Upper lobe of right lung (tissue), 1 donor: ENCODE data around the gene SAP30BP. TPM values are rescaled to one million over a fixed set of nuclear protein-coding genes. Genes with fewer than 3 reads are reported as not detected.

Experiments used
- ATAC-seq: fragments of 200-7000 bp; cut with Tn5 transposase; one replicate; pipeline ENCODE4 v1.9.1; 2020; ENCODE audit warnings: mild to moderate bottlenecking, moderate library complexity
- DNase-seq: peaks from one replicate; pipeline ENCODE4 v3.0.0-alpha.2; 2020
- H3K27ac ChIP-seq: fragments of 200-600 bp; one replicate; pipeline ENCODE4 v1.8.0; 2022
- H3K27me3 ChIP-seq: fragments of 200-600 bp; one replicate; pipeline ENCODE4 v1.8.0; 2022; ENCODE audit warnings: mild to moderate bottlenecking
- H3K36me3 ChIP-seq: fragments of 200-600 bp; one replicate; pipeline ENCODE4 v1.8.0; 2022
- H3K4me1 ChIP-seq: fragments of 200-600 bp; one replicate; pipeline ENCODE4 v1.8.0; 2022
- H3K4me3 ChIP-seq: fragments of 200-600 bp; one replicate; pipeline ENCODE4 v1.8.0; 2022; ENCODE audit warnings: mild to moderate bottlenecking
- H3K9me3 ChIP-seq: fragments of 200-600 bp; one replicate; pipeline ENCODE4 v1.8.0; 2022
- CTCF ChIP-seq: fragments of 200-600 bp; IDR thresholded peaks from one replicate; pipeline ENCODE4 v1.8.0; 2022; ENCODE audit warnings: antibody characterized with exemption
- intact Hi-C: fragments of 100-400 bp; cut with DNase I; formaldehyde crosslinking; loops from one replicate; pipeline ENCODE4 v1.11.0; 2022
- total RNA-seq: library from RNA; stranded (reverse); fragmentation: NEBNext Ultra II Directional; extraction: Animal tissue kit (Norgen Biotek cat#: 25700); gene quantifications from one replicate; pipeline ENCODE4 v1.2.1, GENCODE V29; 2021
- donor health status: DM: no; HTN: yes; CAD: no; lungs with severe emphysema.

SAP30BP gene
- total RNA-seq, 1 donor from 2014 or later = 71.4 TPM

- Histone ChIP-seq H3K27ac (no peak overlapping the region), H3K9me3 (no peaks in the 10 kb centered on the region), H3K36me3 (peaks cover 38% of the 10 kb centered on the region), H3K4me3 (no peak overlapping the region), H3K27me3 (no peaks in the 10 kb centered on the region), H3K4me1 (peaks cover 21% of the 10 kb centered on the region)
- TF ChIP-seq CTCF = no peak
- ATAC-seq (no peak), DNase-seq (no peak)
- intact Hi-C loops = no loop called here
These were observed 3.0 kb upstream of the SAP30BP start for GRCh38 chr17:75664099-75664549.

- no peaks in the 10 kb centered on the region for H3K9me3 ChIP-seq
- peaks cover 46% of the 10 kb centered on the region for H3K36me3 ChIP-seq
- ATAC-seq (no peak), DNase-seq (peak; percentile 35)
- H3K4me3 ChIP-seq = peak overlapping the region; percentile 93
- no peaks in the 10 kb centered on the region for H3K27me3 ChIP-seq
- intact Hi-C loops = no loop called here
- no peak overlapping the region for H3K27ac ChIP-seq
- peaks cover 24% of the 10 kb centered on the region for H3K4me1 ChIP-seq
- TF ChIP-seq CTCF = no peak
These were observed 1.2 kb upstream of the SAP30BP start for GRCh38 chr17:75665981-75666380.

- Histone ChIP-seq H3K4me3 (peak overlapping the region; percentile 93), H3K4me1 (peaks cover 24% of the 10 kb centered on the region), H3K27me3 (no peaks in the 10 kb centered on the region), H3K36me3 (peaks cover 46% of the 10 kb centered on the region), H3K9me3 (no peaks in the 10 kb centered on the region), H3K27ac (peak overlapping the region; percentile 91)
- ATAC-seq (no peak), DNase-seq (no peak)
- TF ChIP-seq CTCF = no peak
- intact Hi-C loops = no loop called here
These were observed 687 bp downstream of the SAP30BP start for GRCh38 chr17:75667825-75668224.

GRCh38 chr17:75668489-75668888, 1.4 kb downstream of the SAP30BP start:
- no peak for TF ChIP-seq CTCF
- peaks cover 51% of the 10 kb centered on the region for H3K36me3 ChIP-seq
- no peaks in the 10 kb centered on the region for H3K9me3 ChIP-seq
- peaks cover 24% of the 10 kb centered on the region for H3K4me1 ChIP-seq
- H3K27me3 ChIP-seq = no peaks in the 10 kb centered on the region
- no peak for ATAC-seq
- no peak overlapping the region for H3K27ac ChIP-seq
- intact Hi-C loops = no loop called here
- no peak overlapping the region for H3K4me3 ChIP-seq
- DNase-seq = no peak

- H3K4me3 ChIP-seq = no peak overlapping the region
- H3K27ac ChIP-seq = no peak overlapping the region
- H3K27me3 ChIP-seq = no peaks in the 10 kb centered on the region
- ATAC-seq (no peak), DNase-seq (no peak)
- peaks cover 28% of the 10 kb centered on the region for H3K4me1 ChIP-seq
- intact Hi-C loops = loop anchor here (10.0 kb wide), 1 partner anchor 54 kb away; the partner anchor contains the start of gene ITGB4
- peaks cover 72% of the 10 kb centered on the region for H3K36me3 ChIP-seq
- no peak for TF ChIP-seq CTCF
- no peaks in the 10 kb centered on the region for H3K9me3 ChIP-seq
These were observed 3.7 kb downstream of the SAP30BP start for GRCh38 chr17:75670868-75671267.

GRCh38 chr17:75672011-75672410, 4.9 kb downstream of the SAP30BP start:
- Histone ChIP-seq H3K27me3 (no peaks in the 10 kb centered on the region), H3K36me3 (peaks cover 82% of the 10 kb centered on the region), H3K9me3 (no peaks in the 10 kb centered on the region), H3K4me3 (no peak overlapping the region), H3K27ac (no peak overlapping the region), H3K4me1 (peaks cover 20% of the 10 kb centered on the region)
- intact Hi-C loops = loop anchor here (10.0 kb wide), 1 partner anchor 53 kb away; the partner anchor contains the start of gene ITGB4
- DNase-seq = no peak
- TF ChIP-seq CTCF = no peak
- no peak for ATAC-seq
